Left hindlimb (tissue), 1 donor: ENCODE measurements around the gene FRMD1.
A peak's percentile ranks its signal among the peaks of the same experiment; 100 is the strongest.

Source experiments
- DNase-seq: peaks from one replicate; pipeline ENCODE4 v3.0.0-alpha.2; 2018

The FRMD1 gene

DNA sequence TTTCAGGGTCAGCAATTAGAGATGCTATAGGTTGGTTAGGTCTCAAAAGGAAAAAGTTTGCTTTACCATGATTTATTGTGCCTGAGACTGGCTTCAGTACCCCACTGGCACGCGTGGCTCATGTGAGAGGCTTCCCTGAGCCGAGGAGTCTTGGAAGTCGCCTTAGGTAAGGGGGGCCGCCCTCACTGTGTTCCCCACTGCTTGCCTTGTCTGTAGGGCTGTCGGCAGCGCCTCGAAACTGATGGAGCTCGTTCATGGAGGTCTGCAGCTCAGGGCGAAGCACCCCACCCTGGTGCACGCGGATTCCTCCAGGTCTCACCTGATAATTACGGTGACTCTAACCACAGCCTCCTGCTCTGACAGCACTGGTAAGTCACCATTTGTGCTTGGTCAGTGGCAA, 39.2 kb downstream of the FRMD1 start:
- no peak for DNase-seq

DNA sequence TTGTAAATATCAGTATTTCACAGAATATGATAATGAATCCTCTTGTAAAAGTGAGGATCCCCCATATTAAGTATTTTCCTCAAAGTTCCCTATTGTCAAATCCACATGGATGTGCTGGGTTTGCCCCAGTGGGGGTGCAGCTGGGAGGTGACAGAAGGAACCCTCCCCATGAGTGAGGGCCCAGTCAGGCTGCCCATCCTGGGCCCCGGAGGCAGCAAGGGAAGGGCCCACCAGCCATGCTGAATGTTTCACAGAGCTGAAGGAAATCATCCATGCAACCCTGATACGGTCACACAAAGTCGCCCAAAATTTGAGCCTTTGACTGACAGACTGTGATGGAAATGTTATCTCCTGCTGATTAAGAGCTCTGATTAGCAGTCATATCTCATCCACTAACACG, 39.7 kb downstream of the FRMD1 start:
- DNase-seq: no peak

DNA sequence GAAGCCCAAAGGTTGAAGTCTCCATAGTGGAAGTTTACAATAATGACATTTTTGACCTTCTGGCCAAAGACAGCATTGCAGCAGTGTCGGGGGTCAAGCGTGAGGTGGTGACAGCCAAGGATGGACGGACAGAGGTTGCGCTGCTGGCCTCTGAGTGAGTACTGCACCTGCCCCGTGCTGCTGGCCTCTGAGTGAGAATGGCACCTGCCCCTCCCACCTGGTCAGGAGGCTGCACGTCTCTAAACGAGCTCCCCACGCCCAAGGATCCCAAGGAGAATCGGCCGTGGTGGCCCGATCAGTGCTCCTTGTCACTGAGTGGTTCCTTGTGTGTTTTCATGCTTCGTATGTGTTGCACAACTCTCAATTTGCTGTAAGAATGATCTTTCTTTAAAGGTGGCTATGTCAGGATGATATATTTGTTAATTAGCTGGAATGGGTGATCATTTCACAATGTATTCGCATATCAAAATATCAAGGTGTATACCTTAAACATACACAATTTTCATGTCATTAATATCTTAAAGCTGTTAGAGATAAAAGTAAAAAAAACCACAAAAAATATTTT, 40.4 kb downstream of the FRMD1 start:
- DNase-seq: no peak

DNA sequence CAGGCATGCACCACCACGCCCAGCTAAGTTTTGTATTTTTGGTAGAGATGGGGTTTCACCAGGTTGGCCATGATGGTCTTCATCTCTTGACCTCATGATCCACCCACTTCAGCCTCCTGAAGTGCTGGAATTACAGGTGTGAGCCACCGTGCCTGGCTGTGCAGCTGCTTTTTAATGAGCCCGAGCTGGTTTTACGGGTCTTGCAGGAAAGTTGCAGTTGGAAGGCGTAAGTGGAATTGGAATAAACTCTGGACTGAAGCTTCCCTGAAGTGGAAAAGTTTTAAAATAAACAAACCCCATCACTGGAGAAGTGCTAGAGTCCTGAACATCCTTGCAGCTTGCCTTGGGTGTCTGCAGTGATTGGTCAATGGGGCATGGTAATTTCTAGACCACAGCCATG, 41.2 kb downstream of the FRMD1 start:
- DNase-seq: no peak

DNA sequence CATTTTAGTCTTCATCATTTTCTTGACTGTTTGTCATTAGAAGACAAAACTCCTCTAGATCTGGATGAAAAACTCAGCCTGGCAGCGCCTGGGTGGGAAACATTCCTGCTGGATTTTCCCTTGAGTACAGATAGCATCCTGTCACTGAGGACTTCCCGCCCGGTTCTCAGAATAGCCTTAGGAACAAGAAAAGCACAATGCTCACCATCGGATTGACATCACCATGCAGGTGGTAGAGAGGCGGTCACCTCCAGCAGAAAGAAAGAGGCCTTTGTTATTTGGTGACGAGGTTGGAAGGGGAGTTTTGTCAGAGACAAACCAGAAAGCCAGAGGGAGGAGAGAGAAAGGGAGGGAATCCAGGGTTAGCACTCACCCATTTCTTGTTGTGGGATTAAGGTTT, 41.8 kb downstream of the FRMD1 start:
- DNase-seq: no peak

DNA sequence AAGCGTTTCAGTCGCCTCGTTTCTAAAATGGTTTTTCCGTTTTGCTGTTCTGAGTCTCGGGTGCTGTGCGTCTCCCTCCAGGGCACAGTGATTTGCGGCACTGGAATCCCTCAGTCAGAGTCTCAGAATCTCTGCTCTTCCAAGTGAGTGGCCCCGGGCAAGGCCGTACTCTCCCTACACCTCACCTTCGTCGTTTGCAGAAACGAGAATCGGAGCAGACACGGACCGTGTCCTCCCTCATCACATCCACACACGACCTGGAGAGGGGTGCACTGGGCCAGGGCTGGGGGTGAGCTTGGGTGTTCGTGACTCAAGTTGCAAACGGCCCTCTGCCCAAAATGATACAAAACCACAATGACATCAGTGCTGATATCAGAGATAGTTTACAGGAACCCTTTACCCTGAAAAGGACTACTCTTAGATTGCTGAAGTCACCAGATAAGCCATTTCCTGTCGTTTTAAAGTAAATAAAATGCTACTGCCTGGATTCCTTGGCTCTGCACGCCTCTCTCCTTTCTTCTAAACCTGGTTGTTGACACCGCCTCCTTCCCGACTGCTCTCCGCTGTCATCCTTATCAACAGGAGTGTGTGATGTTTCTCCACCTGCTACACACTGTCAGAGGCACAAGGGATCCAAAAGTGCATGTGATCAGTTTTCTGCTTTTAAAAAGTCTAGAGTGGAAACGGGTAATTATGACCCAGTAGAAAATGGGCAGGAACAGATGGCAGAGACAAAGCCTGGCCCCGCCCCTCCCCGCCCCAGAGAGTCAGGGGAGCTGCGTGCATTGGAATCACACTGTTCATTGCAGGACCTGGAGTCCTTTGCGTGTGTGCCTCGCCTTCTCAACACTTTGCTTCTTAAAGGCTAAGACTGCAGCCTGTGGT, 43.1 kb downstream of the FRMD1 start:
- no peak for DNase-seq

DNA sequence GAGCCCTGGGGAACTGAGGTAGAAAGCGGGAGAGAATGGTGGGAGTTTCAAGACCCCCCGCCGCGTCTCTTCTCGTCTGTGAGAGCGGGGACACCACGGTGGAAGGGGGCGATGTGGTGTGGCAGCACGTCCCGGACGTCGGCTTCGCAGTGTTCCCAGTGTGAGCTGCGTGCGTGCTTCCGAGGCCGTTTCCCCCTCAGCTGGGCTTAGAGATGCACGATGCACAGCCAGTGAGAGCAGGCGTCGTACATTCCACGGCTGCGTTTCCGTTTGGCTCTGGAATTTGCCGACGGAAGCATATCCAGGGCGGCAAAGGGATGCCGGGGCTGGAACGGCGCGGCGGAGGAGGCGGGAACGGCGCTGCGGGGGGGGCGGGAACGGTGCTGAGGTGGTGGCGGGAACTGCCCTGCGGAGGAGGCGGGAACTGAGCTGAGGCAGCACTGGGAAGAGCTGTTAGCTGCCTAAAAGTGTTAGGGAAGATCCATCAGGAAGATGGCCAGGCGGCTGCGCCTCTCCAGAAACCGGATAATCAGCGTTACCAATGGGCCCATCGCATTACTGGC, 43.8 kb downstream of the FRMD1 start:
- peak; percentile 80 for DNase-seq

DNA sequence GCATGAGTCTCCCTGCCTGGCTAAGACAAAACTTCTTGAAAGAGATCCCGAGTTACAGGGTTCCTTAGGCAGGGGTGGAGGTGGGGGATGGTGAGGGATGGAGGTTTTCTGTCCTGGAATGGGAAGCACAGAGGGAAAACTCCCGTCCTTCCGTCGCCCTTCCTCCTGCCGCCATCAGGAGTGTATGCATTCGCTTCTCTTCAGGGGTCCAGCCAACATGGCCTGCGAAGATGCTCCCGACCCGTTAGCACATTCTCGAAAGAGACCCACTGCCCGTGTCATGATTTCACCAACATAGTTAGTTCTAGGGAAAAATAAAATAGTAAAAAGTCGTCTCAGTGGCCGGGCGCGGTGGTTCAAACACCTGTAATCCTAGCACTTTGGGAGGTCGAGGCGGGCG, 44.5 kb downstream of the FRMD1 start:
- DNase-seq: no peak

DNA sequence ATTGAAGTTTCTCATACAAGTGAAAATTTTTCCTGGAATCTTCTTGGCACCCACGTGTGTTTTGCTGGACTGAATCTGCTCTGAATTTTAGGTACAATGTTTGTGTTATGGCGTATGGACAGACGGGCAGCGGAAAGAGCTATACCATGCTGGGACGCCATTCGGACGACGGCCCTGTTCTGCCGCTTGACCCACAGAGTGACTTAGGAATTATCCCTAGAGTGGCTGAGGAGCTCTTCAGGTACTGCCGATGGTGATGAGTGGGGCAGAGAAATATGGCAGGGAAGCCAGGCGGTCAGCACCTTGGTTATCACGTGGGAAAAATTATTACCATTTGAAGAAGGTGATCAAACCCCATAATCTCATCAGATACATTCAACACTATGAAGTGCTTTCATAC, 45.2 kb downstream of the FRMD1 start:
- no peak for DNase-seq

DNA sequence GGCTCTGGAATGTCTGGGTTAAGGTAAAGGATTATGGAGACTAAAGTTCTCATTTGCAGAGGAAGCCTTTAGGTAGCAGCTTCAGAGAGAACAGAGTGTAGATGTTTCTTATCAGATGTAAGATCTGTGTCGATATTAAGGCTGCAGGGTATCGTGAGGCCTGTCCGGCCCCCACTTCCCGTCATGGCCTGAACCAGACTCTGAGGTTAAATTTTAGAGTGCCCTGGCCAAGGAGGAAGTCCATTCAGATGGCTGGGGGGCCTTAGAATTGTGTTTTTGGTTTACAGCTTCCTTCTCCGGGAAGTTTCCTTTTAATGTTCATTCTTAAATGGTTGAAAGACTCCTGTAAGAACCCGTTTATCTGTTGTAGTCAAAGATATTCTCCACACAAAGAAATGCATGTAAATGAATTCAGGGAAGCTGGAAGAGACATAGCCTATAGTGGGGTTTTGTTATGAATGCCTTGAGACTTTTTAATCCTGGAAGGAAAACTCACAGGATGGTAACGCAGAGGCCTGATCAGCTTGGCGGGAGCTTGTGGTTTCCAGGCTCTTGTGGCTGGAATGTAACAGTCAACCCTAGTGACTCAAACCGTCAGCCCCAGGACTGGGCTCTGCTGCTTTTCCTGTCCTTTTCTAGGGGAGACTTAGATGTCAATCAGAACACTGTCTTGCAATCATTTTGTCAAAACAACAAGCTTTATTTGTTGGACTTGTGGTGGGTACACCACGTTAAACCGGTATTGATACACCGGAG, 46.8 kb downstream of the FRMD1 start:
- no peak for DNase-seq

DNA sequence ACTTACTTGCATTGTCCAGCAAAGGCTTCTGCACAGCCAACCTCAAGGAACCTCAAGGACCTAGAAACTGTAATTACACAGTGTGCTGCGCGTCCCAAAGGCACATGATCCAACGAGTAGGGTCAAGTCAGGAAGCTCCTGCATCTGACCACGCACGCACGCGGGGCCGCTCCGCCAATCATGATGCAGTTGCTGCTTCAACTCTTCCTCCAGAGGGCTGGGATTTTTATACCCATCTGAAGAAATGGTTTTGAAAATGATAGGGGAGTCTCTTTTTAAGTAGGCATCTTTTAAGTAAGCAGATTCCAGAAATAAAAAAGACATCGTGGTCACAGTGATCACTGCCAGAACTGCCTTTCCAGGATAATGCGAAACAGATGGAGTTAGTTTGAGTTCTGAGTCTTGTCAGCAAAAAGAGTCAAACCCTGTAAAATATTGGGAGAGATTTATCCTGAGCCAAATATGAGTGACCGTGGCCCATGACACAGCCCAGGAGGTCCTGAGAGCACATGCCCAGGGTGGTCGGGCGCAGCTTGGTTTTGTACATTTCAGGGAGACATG, 47.5 kb downstream of the FRMD1 start:
- peak; percentile 84 for DNase-seq

DNA sequence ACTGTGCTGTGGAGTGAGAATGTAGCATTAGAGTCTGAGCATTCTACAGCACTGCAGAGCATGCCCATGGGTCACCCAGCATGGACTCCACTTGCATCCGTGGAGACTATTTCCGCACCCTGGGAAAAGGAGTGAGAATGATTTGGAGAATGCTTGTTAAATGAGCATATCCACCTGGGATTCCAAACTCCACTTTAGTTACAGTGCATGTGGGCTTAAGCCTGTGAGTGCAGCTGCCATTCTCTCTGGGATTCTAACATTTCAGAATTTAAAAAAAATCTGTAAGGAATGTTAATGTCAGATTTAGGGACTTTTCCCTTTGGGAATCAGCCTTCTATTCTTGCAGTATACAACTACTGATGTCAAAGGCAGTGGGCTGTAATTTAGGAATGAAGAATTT, 48.1 kb downstream of the FRMD1 start:
- no peak for DNase-seq

DNA sequence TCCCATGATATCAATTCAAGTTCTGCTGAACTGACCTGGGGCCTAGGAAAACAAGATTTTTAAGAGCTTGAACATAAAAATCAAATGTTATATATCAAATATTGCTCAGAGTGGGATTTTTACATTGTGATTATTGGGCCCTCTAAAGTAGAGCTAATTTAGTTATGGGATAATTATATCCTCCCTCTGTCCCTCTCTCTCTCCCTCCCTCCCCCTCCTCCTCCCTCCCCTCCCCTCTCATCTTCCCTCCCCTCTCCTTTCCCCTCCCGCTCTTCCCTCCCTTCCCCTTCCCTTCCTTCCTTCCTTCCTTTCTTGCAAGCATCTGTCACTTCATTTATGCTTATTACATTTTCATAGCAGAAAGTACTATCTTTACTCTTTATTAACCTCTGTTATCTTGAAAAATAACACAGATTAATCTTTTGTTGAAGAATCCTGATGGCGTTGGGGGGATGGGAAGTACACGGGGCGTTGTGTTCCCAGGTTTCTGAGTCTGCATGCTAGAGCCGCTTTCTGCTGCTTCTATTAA, 48.7 kb downstream of the FRMD1 start:
- no peak for DNase-seq

DNA sequence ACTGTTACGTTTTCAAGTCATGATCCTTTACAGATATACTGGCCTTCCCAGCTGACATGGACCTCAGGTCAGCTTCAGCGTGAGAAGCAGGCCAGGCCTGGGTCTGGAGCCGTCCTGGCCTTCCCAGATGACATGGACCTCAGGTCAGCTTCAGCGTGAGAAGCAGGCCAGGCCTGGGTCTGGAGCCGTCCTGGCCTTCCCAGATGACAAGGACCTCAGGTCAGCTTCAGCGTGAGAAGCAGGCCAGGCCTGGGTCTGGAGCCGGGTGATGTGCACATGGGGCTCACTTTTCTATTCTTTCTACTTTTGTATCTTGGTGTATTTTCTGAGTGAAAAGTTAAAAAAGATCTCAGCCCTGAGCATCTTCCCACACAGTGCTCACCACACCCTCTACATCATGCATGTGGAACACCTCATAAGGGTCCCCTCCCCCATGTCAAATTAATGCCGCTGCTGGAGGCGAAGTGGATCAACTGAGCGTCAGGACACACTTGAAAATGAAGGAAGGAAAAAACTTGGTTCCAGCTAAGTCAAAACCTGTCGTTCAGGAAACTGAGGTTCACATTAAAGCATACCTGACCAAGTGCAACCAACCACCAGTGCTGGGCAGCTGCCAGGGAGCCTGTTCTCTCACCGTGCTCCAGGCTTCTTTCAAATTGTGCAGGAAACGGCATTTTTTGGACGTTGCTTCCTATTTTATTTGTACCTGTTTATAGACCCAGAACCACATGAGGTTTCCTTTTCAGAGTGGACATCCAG, 49.4 kb downstream of the FRMD1 start:
- DNase-seq: no peak

DNA sequence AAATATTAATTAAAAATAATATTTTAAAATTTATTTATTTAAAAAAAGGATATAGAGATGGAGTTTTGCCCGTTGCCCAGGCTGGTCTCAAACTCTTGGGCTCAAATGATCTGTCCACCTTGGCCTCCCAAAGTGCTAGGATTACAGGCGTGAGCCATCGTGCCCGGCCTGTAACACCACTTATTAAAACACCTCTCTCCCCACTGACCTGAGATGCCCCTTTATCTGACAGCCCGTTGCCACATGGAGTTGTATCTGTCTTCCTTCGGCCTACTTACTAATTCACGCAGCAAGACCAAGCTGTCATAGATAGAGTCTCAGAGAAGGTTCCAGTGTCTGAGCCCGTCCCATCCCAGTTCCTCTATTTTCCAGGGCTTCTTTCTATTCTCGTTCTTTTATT, 50.8 kb downstream of the FRMD1 start:
- DNase-seq: no peak

DNA sequence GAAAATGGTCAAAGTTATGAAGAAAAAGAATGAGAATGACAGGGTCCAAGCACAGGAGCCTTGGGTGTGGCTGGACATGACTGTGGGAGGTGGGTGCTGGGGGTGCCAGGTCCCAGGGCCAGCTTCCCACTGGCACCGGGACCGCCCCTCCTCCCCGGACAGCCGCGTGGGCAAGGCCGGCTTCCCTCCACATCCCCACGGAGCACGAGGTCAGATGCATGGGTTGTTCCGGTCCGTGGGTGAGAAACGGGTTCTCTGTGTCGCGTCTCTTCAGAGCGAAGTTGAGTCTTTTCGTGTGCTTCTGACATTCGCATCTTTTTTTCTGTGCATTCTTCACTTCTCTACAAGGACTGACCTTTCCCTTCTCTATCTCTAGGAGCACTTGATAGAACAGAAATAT, 51.5 kb downstream of the FRMD1 start:
- no peak for DNase-seq

DNA sequence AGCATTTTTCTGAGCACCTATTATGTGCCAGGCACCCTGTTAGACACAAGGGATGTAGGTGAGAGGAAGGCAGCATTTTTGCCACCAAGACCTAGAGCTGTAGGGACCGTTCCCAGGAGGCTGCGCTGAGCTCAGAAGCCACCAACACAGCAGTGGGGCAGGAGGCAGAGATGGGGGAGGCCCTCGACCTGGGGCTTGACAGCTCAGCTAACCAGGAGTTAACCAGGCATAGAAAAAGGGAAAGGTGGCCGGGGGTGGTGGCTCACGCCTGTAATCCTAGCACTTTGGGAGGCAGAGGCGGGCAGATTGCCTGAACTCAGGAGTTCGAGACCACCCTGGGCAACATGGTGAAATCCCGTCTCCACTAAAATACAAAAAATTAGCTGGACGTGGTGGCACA, 52.1 kb downstream of the FRMD1 start:
- no peak for DNase-seq

DNA sequence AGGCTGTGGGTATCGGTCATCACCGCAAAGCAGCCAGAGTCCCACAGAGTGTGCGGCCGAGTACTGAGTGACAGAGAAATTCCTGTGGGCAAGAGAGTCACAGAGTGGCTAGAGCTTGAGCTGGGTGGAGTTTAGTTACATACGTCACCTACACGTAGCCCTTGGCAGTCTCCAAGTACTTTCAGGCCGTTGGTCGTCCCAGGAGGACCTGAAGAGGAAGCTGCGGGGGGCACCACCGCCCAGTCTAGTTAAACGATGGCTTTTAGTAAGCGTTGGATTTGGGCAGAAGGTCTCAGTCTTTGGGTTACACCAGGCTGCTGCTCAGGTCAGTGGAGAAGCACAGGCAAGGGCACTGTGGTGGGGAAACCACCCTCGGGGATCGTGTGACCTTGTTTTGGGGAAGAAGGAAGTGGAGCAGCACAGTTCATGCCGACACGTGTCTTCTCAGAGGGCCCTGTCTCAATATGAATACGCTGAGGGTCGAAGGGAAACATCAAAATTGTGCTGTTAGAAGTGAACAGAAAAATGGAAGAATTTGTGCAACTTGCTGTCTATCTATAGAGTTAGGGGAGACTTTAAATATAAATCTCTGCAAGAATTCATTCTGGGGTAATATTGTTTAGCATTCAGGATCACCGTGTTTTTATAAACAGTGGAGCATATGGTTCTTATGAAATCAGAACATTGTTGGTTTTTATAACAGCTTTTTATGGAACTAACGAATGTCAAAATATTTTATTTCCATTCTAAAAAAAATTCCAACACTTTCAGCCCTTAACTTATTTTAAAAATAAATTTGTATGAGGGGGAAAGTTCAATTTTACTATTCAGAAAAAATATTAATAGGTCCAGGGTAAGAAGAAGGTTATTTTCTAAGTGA, 52.9 kb downstream of the FRMD1 start:
- no peak for DNase-seq

DNA sequence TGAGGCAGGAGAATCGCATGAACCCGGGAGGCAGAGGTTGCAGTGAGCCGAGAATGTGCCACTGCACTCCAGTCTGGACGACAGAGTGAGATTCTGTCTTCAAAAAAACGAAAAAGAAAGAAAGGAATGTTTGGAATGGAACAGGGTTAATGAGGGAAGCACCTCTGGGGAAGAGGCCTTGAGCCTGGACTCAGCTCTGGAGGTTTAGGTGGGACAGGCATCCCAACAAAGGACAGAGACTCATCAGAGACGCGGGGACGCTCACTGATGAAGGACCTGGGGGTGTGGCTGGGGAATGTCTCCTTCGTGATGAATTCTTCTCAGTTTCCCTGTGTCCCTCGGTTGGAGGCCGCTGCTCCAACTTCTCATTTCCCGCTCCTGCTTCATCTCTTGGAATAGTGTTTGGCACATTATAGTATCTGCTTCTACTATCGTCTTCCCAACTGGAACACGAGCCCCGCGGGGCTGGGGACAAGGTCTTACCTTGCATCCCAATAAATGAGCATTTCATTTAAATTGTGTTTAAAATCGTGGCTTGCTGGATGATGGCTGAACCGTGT, 54.0 kb downstream of the FRMD1 start:
- DNase-seq: no peak

DNA sequence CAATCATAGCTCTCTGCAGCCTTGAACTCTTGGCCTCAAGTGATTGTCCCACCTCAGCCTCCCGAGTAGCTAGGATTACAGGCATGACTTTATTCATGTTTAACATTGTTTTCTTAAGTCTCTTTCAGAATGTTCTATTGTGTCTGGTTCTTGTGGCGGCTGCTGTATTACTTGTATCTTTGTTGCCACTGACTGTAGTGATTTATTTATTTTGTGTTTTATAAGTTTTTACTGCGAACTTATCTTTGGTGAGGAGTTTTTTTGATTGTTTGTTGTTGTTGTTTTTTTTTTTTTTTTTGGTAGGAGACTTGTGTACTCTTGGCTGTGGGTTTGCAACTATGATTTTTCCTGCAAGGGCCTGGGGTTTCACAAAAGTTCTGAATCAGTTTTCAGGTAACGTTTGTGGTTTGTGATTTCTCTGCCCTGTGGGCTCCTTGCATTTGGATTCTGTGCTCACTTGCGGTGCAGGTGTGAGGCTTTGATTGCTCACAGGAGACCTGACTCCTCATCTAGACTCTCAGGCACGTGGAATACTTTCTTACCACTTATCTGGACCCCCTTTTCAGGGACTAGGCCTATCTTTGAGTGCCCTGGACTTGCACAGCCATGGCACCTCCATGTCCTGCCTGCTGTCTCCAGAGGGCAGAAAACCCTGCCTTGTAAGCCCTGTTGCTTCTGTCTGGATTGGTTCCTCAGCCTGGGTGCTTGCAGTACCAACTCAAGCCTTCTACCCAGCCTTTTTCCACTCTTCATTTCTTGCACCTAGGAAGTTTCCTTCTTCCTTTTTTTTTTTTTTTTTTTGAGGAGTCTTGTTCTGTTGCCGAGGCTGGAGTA, 56.3 kb downstream of the FRMD1 start:
- DNase-seq: no peak
